Endothelial cell (in vitro differentiated cells): ENCODE data around the gene RAPGEF2. TPM values are rescaled to one million over a fixed set of nuclear protein-coding genes. Genes with fewer than 3 reads are reported as not detected.

Experiments
- DNase-seq: peaks from one replicate; pipeline ENCODE4 v3.0.0; 2021; ENCODE audit warnings: low spot score
- H3K27ac Mint-ChIP-seq: one replicate; pipeline ENCODE4 v1.8.0; 2021; ENCODE audit warnings: mixed read lengths, inconsistent platforms; ENCODE audit not compliant: unreplicated experiment
- H3K27me3 Mint-ChIP-seq: one replicate; pipeline ENCODE4 v1.8.0; 2021; ENCODE audit warnings: mild to moderate bottlenecking, moderate library complexity, mixed read lengths, inconsistent platforms; ENCODE audit not compliant: unreplicated experiment
- H3K36me3 Mint-ChIP-seq: one replicate; pipeline ENCODE4 v1.8.0; 2021; ENCODE audit warnings: mild to moderate bottlenecking, low read depth, mixed read lengths, inconsistent platforms; ENCODE audit not compliant: unreplicated experiment
- H3K4me1 Mint-ChIP-seq: one replicate; pipeline ENCODE4 v1.8.0; 2021; ENCODE audit warnings: mild to moderate bottlenecking, mixed read lengths, inconsistent platforms; ENCODE audit not compliant: unreplicated experiment
- H3K4me3 Mint-ChIP-seq: one replicate; pipeline ENCODE4 v1.8.0; 2021; ENCODE audit warnings: mild to moderate bottlenecking, mixed read lengths, inconsistent platforms; ENCODE audit not compliant: unreplicated experiment
- H3K9me3 Mint-ChIP-seq: one replicate; pipeline ENCODE4 v1.8.0; 2021; ENCODE audit warnings: mixed read lengths, inconsistent platforms; ENCODE audit not compliant: unreplicated experiment
- CTCF ChIP-seq: fragments of 200-600 bp; sonication (generic); IDR thresholded peaks from one replicate; pipeline ENCODE4 v1.5.0; 2021; ENCODE audit warnings: antibody characterized with exemption; ENCODE audit not compliant: unreplicated experiment
- total RNA-seq: library from RNA; stranded (reverse); fragmentation: NEBNext Ultra II Directional; extraction: Animal tissue kit (Norgen Biotek cat#: 25700); gene quantifications from one replicate; pipeline ENCODE4 v1.2.1, GENCODE V29; 2021; ENCODE audit not compliant: unreplicated experiment

The RAPGEF2 gene
- total RNA-seq, 1 donor from 2014 or later: 108 TPM

GRCh38 chr4:159117564-159117963, 14.7 kb downstream of the RAPGEF2 start:
- H3K36me3 Mint-ChIP-seq: peaks cover 12% of the 10 kb centered on the region
- DNase-seq: no peak
- H3K27ac Mint-ChIP-seq: no peak overlapping the region
- no peak for TF ChIP-seq CTCF
- H3K9me3 Mint-ChIP-seq: no peaks in the 10 kb centered on the region
- H3K4me1 Mint-ChIP-seq: peaks cover 11% of the 10 kb centered on the region
- no peak overlapping the region for H3K4me3 Mint-ChIP-seq
- peaks cover 7% of the 10 kb centered on the region for H3K27me3 Mint-ChIP-seq

- H3K9me3 Mint-ChIP-seq: no peaks in the 10 kb centered on the region
- peaks cover 7% of the 10 kb centered on the region for H3K27me3 Mint-ChIP-seq
Observed at GRCh38 chr4:159117968-159118367, 15.1 kb downstream of the RAPGEF2 start.

GRCh38 chr4:159121371-159121770, 18.5 kb downstream of the RAPGEF2 start:
- Mint-ChIP-seq H3K4me3 (no peak overlapping the region), H3K9me3 (no peaks in the 10 kb centered on the region), H3K4me1 (peaks cover 22% of the 10 kb centered on the region), H3K36me3 (peaks cover 3% of the 10 kb centered on the region), H3K27ac (no peak overlapping the region), H3K27me3 (peaks cover under 1% of the 10 kb centered on the region)
- TF ChIP-seq CTCF: no peak
- DNase-seq: no peak

More at GRCh38 chr4:159117968-159118367, 15.1 kb downstream of the RAPGEF2 start:
- no peak for DNase-seq
- peaks cover 12% of the 10 kb centered on the region for H3K36me3 Mint-ChIP-seq
- H3K4me1 Mint-ChIP-seq: peaks cover 11% of the 10 kb centered on the region
- H3K4me3 Mint-ChIP-seq: no peak overlapping the region
- TF ChIP-seq CTCF: no peak
- H3K27ac Mint-ChIP-seq: no peak overlapping the region

- no peak for TF ChIP-seq CTCF
- no peak overlapping the region for H3K4me3 Mint-ChIP-seq
- H3K27me3 Mint-ChIP-seq: no peaks in the 10 kb centered on the region
- no peak overlapping the region for H3K27ac Mint-ChIP-seq
- DNase-seq: no peak
- peaks cover 6% of the 10 kb centered on the region for H3K36me3 Mint-ChIP-seq
- H3K4me1 Mint-ChIP-seq: peaks cover 24% of the 10 kb centered on the region
- no peaks in the 10 kb centered on the region for H3K9me3 Mint-ChIP-seq
Observed at GRCh38 chr4:159126716-159127115, 23.8 kb downstream of the RAPGEF2 start.

- no peak for DNase-seq
- H3K27me3 Mint-ChIP-seq: no peaks in the 10 kb centered on the region
- no peak for TF ChIP-seq CTCF
- H3K27ac Mint-ChIP-seq: no peak overlapping the region
- no peak overlapping the region for H3K4me3 Mint-ChIP-seq
- H3K4me1 Mint-ChIP-seq: peaks cover 28% of the 10 kb centered on the region
- H3K36me3 Mint-ChIP-seq: peaks cover 6% of the 10 kb centered on the region
- no peaks in the 10 kb centered on the region for H3K9me3 Mint-ChIP-seq
Observed at GRCh38 chr4:159127745-159128518, 25.1 kb downstream of the RAPGEF2 start.
